ENCODE data around the gene SF1.

Gene SF1

GRCh38 chr11:64801158-64801464 is 22.8 kb upstream of the SF1 start:
- DNase-seq = no peak

- DNase-seq = no peak
Measured at GRCh38 chr11:64800303-64801157, 22.2 kb upstream of the SF1 start.

- no peak for DNase-seq
Measured at GRCh38 chr11:64799623-64800302, 21.4 kb upstream of the SF1 start.

GRCh38 chr11:64799256-64799622 is 20.9 kb upstream of the SF1 start:
- DNase-seq = no peak

GRCh38 chr11:64796757-64797541 is 18.6 kb upstream of the SF1 start:
- DNase-seq = no peak

GRCh38 chr11:64796047-64796756 is 17.9 kb upstream of the SF1 start:
- DNase-seq = no peak

GRCh38 chr11:64794526-64794925 is 16.2 kb upstream of the SF1 start:
- no peak for DNase-seq

- no peak for DNase-seq
Measured at GRCh38 chr11:64793271-64794160, 15.2 kb upstream of the SF1 start.

GRCh38 chr11:64792482-64792881 is 14.1 kb upstream of the SF1 start:
- DNase-seq = no peak

GRCh38 chr11:64791781-64792291 is 13.5 kb upstream of the SF1 start:
- no peak for DNase-seq

- DNase-seq = no peak
Measured at GRCh38 chr11:64790205-64791095, 12.1 kb upstream of the SF1 start.

- no peak for DNase-seq
Measured at GRCh38 chr11:64789331-64790204, 11.2 kb upstream of the SF1 start.

GRCh38 chr11:64788321-64789215 is 10.2 kb upstream of the SF1 start:
- no peak for DNase-seq

- DNase-seq = peak; percentile 73
Measured at GRCh38 chr11:64787526-64788320, 9.4 kb upstream of the SF1 start.

- no peak for DNase-seq
Measured at GRCh38 chr11:64786308-64786707, 8.0 kb upstream of the SF1 start.

- no peak for DNase-seq
Measured at GRCh38 chr11:64784813-64785581, 6.7 kb upstream of the SF1 start.

GRCh38 chr11:64778223-64778472 is 194 bp downstream of the SF1 start:
- no peak for DNase-seq

All from CD4-positive, alpha-beta T cell treated with Interleukin-6 for 4 hours (primary cell).